Stimulated activated CD8-positive, alpha-beta memory T cell treated with anti-CD3 and anti-CD28 coated beads, Interleukin-15, amount 100 ng/mL, for 24 hours (primary cell): ENCODE measurements around the gene KCTD1.

Experiments used
- DNase-seq: peaks from one replicate; pipeline ENCODE4 v3.0.0-alpha.2; 2020; ENCODE audit warnings: low read depth

Gene KCTD1

DNA sequence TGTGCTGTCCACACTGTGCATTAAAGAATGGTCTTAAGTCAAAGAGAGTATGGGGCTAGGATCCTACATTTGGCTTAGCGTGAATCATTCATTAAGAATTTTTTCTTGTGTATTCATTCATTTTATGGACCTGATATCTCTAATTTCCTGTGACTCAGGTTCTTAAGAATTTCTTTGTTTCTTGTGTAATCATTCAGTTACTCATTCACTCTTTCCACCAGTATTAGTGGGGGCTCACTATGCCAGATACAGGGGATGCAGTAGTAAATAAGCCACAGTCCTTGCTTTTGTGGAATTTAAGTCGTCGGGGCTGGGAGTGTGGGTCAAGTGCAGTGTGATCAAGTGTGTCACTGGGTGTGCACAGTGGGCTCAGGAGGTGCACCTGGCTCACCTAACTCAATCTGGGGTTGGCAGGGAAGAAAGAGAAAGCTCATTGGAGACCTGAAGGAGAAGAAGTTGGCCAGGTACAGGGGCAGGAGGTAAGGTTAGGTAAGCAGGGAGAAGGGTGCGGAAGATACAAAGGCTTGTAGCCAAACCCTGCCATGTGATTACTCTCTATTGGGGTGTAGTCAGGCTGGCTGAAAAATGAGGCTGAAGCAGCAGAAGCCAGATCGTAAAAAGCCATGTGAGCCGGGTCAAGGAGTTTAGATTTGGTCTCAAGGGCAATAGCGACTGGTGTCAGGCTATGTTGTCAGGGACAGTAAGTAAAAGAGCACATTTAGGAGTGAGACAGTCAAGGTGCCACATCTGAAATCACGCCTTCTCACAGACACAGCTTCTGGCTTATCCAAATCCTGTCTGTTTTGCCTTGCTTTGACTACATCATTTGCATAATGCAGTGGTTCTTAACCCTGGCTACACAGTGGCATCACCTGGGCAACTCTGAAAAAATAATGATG, 67.2 kb downstream of the KCTD1 start:
- DNase-seq, result no peak

DNA sequence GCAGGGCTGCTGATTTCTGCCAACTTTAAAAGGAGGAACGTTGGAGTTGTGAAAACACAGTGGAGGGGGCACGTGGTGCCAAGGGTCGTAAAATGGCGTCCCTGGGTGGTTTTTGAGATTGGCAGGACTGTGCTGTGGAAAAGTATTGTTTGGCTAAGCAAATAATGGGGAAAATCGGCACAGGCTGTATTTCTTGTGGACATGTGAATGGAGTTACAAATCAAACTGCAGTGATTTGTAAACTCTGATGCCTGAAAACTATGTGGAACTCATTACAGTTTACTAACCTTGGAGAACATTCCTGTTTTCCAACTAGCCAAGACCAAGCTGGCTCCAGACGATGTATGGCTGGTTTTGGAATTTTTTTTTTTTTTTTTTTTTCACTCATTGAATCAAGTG, 68.7 kb downstream of the KCTD1 start:
- DNase-seq, result no peak

DNA sequence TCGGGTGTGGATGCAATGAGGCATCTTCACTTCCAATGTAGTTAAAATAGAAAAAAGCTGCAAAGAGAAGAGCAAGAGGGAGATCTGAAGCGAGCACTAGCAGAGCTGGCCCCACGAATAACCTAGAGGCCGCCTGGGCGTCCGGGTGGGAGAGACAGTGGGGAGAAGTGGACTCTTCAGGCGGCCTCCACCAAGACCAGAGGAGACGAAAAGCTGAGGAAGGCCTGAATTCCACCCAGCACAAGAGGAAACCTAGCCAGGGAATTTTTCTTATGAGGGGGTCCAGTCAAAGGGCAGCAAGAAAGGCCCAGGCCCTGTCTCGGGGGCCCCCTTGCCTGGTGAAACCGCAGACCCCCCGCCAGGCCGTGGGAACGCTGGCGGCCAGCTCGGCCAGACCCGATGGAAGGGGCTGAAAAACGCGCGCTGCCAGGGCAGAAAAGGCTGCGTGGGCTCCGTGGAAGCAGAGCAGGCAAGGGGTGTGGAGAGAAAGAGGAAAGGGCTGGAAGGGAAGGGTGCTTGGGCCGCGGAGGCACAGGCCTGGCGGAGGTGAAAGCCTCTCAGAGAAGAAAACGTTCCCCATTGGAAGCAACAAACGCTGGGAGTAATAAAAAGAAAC, 69.2 kb downstream of the KCTD1 start:
- DNase-seq, result no peak

- DNase-seq, result no peak
Observed at GRCh38 chr18:26477828-26478466, 70.4 kb downstream of the KCTD1 start.

DNA sequence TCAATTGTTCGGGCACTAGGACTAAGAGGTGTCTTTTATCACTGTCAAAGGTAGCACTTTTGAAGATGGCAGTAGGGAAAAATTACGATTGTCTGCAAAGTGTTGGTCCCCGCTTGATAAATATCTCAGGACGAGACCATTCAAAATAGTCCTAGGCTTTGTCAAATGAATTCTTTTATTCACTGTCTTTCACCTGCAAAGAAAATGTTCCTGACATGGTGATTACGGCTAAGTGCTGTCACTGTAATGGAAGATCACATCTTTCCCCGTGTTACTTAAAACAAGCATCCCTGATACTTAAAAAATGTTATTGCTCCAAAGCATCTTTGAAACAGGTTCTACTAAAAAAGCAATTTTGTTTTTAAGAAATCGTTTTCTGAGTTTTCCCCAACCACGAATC, 71.7 kb downstream of the KCTD1 start:
- DNase-seq, result no peak

DNA sequence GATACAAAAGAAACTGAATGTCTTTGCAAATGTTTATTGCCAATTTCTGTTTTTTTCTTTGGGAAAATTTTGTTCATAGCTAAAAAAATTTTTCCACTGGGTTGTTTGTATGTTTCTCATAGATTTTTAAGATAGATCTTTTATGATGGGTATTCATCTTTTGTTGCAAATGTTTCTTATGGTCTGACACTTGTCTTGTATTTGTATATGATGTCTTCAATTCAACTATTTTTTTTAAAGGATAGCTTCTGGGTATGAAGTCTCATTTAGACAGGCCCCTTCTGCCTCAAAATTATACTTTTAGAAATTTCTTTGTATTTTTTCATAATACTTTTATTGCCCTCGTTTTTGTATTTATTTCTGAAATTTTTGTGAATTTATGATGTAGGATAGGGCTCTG, 73.8 kb downstream of the KCTD1 start:
- no peak for DNase-seq

GRCh38 chr18:26473672-26474071, 74.7 kb downstream of the KCTD1 start:
- DNase-seq, result no peak

- DNase-seq, result no peak
Observed at GRCh38 chr18:26471826-26472225, 76.5 kb downstream of the KCTD1 start.

- no peak for DNase-seq
Observed at GRCh38 chr18:26471027-26471426, 77.3 kb downstream of the KCTD1 start.

DNA sequence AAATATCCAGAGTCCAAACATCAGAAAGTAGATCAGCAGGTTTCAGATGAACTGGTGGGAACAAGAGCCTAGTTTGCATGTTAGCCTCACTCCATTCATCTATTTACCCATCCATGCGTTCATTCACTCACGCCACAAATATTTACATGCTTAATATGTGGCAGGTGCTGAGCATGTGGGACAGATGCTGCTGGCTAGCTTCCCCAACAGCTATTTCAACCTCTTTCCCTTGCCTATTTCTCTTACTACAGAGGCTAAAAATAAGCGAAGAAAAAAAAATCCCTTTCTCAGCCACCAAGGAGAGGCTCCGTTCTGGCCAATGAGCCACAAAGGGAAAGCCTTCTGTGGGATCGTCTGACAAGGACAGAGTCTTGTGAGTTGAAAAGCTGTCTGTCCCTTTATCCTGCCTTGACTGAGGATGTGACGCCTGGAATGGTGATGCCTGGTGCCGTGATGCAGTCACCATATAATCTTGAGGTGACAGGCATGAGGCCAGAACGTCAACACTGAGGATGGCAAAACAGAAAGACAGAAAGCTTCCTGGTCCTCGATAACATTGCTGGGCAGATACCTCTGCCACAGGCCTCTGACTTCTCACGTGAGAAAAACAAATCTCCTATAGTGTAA, 78.2 kb downstream of the KCTD1 start:
- DNase-seq, result no peak

DNA sequence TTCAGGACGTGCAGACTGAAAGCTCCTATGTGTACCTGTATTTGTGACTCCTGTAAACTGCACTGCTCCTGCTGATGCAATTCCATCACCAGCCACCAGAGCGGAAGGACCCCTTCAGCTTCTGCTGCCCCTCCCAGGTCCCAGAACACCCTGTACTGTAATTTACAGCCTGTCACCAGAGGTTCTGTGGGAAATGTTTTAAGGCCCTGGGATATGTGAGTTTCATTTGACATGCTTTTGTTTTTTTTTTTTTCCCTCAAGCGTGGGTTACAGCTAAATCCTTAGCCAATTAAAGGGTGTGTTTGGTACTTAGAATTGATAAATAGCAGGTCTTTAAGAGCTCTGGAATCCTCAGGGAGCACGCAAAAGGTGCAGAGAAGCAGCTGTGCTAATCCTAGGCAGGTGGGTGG, 79.4 kb downstream of the KCTD1 start:
- no peak for DNase-seq

DNA sequence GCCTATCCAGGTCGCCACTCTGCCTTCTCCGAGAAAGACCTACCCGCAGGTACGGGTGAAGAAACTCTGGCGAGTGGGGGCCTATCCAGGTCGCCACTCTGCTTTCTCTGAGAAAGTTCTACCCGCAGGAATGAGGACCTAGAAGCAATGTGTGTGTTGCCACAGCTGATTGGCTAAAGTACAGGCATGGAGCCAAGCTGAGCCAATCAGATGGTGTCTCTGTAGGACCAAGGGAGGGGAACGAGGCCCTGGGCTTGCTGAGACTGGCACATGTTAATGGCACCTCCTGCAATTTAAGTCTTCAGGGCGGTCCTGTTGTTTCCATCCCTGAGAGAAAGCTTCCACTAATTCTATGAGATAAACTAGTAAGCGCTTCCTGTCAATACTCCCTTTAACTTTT, 82.3 kb downstream of the KCTD1 start:
- DNase-seq, result no peak

DNA sequence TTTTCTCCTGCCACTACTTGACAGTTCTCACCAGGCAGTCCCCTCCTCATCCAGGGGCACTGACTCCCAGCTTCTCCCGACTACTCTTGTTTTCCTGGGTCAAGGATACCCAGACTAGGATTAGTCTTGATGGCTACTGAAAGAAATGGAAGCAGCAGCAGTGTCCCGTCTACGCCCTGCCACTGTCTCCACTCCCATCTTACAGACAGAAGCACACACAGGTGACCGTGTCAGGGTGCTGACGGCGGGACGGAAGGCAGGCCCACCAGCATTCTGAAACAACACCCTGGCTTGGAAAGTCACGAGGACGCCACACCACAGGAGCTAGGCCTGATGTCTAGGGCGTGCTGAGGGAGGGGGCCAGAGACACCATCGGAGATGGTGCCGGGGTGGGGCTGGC, 82.9 kb downstream of the KCTD1 start:
- DNase-seq, result no peak

DNA sequence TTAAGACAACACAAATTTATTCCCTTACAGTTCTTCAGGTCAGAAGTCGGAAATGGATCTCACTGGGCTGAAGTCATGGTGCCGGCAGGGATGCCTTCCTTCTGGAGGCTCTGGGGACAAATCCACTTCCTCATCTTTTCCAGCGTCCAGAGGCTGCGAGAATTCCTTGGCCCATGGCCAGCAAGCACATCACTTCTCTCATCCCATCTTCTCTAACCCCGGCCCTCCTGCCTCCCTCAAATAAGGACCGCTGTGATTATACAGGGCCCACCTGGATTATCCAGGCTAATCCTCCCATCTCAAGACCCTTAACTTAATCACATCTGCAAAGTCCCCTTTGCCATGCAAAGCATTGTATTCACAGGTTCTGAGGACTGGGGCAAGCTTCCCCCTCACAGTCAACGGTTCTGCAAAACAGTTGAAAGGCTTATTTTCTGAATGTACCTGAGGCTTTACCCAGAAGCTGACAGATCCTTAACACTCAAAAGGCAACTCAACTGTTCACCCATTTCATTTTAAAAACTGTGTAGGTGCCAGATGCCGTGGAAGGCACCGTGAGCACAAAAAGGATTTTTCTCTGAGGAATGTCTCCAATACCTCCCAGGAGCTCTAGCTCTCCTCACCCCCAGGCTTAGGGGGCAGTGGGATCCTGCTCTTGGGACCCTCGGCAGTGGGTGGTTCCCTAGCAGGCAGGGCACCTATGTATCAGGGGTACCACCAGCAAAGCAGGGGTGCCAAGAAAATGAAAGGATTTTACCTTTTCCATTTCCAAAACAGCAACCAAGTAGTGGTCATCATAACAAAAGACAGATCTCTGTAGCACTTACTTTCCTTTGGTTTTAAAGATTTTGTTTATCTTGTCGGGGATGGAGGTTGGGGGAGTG, 84.0 kb downstream of the KCTD1 start:
- no peak for DNase-seq

GRCh38 chr18:26462355-26462754, 86.0 kb downstream of the KCTD1 start:
- no peak for DNase-seq

- no peak for DNase-seq
Observed at GRCh38 chr18:26461405-26461804, 86.9 kb downstream of the KCTD1 start.

- DNase-seq, result no peak
Observed at GRCh38 chr18:26460449-26461091, 87.8 kb downstream of the KCTD1 start.

DNA sequence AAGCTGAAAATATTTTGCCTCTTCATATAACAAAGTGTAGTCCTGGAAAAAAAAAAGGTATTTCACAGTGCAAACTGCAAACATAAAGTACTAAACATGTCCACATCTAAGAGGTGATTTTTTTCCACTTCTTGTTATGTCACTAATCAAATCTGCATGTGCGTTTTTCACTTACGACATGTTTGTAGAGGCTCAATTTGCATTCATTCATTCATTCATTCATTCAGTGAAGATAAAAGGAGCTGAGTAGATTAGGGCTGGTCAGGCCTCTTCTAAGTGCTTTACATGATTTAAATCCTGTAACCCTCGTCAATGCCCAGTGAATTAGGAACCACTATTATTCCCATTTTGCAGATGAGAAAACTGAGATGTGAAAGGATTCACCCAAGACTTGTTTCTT, 88.5 kb downstream of the KCTD1 start:
- DNase-seq, result no peak

GRCh38 chr18:26459340-26459739, 89.0 kb downstream of the KCTD1 start:
- no peak for DNase-seq

GRCh38 chr18:26458526-26459232, 89.7 kb downstream of the KCTD1 start:
- DNase-seq, result no peak
